ENCODE results near the gene CNNM3.

DNA sequence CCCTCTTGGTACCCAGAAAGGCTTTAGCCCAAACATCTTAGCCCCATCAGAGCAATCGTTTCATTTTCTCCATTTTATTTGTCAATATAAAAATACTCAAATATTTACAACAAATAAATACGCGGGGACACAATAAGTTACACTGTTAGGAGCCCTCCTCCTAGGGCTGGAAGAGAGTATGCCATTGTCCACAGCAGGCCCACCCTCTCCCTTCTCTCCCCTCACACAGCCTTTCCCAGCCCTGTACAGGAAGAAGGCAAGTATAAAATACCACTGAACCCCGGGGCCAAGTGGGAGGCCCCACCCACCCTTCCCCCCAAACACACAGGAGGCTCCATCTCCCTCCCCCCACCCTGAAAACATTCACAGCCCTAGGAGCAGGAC is 43.6 kb downstream of the CNNM3 start:
- no peak for TF ChIP-seq POLR2A (IDR thresholded peaks at IDR 0.05; ENCODE audit: extremely low read depth, insufficient read length)
- TF ChIP-seq, protein P1, sequence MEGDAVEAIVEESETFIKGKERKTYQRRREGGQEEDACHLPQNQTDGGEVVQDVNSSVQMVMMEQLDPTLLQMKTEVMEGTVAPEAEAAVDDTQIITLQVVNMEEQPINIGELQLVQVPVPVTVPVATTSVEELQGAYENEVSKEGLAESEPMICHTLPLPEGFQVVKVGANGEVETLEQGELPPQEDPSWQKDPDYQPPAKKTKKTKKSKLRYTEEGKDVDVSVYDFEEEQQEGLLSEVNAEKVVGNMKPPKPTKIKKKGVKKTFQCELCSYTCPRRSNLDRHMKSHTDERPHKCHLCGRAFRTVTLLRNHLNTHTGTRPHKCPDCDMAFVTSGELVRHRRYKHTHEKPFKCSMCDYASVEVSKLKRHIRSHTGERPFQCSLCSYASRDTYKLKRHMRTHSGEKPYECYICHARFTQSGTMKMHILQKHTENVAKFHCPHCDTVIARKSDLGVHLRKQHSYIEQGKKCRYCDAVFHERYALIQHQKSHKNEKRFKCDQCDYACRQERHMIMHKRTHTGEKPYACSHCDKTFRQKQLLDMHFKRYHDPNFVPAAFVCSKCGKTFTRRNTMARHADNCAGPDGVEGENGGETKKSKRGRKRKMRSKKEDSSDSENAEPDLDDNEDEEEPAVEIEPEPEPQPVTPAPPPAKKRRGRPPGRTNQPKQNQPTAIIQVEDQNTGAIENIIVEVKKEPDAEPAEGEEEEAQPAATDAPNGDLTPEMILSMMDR (IDR thresholded peaks at IDR 0.05; ENCODE audit: low read depth, low read length), result no peak

All from NB4 (cell line).